ENCODE measurements around the gene WRAP73.
A peak's percentile ranks its signal among the peaks of the same experiment; 100 is the strongest.

The WRAP73 gene

DNA sequence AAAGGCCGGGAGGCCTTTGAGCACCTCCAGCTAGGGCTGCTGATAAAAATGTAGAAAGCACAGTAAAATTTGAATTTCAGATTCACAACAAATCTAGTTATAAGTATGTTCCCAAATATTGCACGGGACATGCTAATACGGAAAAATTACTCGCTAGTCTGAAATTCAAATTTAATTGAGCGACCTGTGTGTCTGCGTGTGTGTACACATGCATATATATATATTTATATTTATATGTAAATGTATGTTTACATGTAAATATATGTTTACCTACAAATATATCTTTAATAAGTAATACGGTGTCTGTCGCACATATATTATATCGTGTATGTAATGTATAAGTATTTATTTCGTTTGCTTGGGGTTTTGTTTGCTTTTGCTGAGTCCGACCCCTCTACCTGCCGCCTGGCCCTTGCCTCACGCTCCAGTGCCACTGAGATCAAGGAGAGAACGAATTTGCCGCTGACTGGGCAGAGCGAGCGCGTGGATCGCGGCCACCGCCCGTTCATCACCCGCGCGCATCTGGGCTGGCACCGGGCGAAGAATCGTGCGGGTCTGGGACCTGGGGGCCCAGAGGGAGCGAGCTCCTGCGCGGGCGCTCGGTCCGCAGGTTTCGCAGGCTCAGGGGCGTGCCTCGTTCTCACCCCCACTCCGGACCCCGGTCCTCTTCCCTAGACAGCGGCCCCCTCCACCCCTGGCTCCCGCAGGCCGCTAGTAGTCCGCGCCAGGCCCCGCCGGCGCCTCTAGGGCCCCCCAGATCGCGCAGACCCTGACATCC lies 534 bp upstream of the WRAP73 start:
- peak overlapping the region; percentile 71 for H3K27ac Mint-ChIP-seq
- ATAC-seq = no peak

DNA sequence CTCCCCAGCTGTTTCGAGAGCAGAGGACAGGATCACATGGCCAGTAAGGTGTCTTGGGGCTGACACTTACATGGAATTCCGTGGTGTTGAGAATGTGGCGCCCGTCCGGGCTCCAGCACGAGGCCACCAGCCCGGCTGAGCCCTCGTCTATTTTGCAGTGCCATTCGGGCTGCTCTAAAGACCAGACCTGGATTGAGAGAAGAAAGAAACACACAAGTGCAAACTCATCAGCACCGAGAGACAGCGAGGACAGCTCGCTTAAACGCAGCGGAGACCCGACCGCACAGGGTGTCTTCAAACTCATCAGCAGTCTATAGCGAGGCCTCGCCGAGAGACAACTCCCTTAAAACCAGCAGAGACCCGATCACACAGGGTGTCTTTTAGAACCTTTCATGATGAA lies 3.3 kb downstream of the WRAP73 start:
- Mint-ChIP-seq H3K36me3 (peaks cover 24% of the 10 kb centered on the region), H3K27ac (no peak overlapping the region)

More for the DNA sequence above, 534 bp upstream of the WRAP73 start:
- Mint-ChIP-seq H3K4me3 (peak overlapping the region; percentile 79), H3K27me3 (peaks cover 34% of the 10 kb centered on the region), H3K9me3 (no peaks in the 10 kb centered on the region), H3K36me3 (peaks cover 8% of the 10 kb centered on the region), H3K4me1 (peaks cover 41% of the 10 kb centered on the region)

DNA sequence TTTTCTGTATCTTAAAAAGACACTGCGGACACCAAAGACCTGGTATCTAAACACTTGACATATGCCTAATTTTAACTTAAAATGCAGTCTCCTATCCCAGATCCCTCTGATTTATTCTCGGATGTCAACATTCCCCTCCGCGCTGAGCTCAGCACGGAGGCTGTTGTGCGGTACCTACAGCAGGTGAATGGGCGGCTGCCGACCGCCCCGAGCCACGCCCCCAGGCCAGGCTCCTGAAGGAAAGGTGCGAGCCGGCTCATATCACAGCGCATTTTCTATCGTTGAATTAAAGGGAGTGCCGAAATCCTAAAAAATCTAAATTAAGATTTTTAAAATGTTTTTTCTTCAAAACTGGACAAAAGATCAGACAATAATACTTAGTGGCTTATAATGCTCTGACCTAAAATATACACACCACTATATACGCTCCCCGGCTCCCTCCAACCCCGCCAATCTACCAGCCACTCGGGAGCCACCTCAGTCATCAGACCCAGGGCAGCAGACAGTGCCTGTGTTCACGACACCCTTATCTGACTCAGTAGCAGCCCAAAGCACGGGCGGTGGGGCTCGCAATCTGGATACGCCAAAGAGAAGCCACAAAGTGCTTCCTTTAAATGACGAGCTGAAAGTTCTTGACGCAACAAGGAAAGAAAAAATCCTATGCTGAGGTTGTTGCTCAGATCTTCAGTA lies 4.1 kb downstream of the WRAP73 start:
- Mint-ChIP-seq H3K4me3 (no peak overlapping the region), H3K27me3 (peaks cover 1% of the 10 kb centered on the region), H3K36me3 (peaks cover 31% of the 10 kb centered on the region), H3K4me1 (peaks cover 25% of the 10 kb centered on the region), H3K9me3 (no peaks in the 10 kb centered on the region), H3K27ac (no peak overlapping the region)
- no peak for ATAC-seq

More for the DNA sequence above, 3.3 kb downstream of the WRAP73 start:
- Mint-ChIP-seq H3K4me1 (peaks cover 33% of the 10 kb centered on the region), H3K27me3 (peaks cover 9% of the 10 kb centered on the region), H3K4me3 (no peak overlapping the region), H3K9me3 (no peaks in the 10 kb centered on the region)
- ATAC-seq = no peak

- Mint-ChIP-seq H3K4me3 (no peak overlapping the region), H3K9me3 (no peaks in the 10 kb centered on the region), H3K36me3 (peaks cover 32% of the 10 kb centered on the region), H3K27ac (no peak overlapping the region), H3K27me3 (no peaks in the 10 kb centered on the region), H3K4me1 (peaks cover 19% of the 10 kb centered on the region)
- ATAC-seq = no peak
These were observed 4.7 kb downstream of the WRAP73 start for GRCh38 chr1:3645247-3645646.

DNA sequence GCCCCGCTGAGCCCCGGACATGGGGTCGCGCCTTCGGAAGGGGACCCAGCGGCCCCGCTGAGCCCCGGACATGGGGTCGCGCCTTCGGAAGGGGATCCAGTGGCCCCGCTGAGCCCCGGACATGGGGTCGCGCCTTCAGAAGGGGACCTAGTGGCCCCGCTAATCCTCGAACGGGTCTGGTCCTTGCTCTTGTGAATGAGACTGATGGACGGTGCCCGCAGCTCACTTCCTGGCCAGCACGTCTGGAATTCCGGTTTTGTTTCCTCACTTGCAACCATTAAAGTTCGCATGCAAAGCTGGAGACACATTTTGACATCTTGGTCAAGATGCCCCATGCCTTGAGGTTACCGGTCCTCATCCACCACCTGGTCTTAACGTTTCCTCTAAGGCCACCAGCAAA lies 5.6 kb downstream of the WRAP73 start:
- no peak for ATAC-seq
- Mint-ChIP-seq H3K4me1 (peaks cover 13% of the 10 kb centered on the region), H3K9me3 (no peaks in the 10 kb centered on the region), H3K27me3 (no peaks in the 10 kb centered on the region), H3K4me3 (no peak overlapping the region), H3K27ac (no peak overlapping the region), H3K36me3 (peaks cover 32% of the 10 kb centered on the region)

DNA sequence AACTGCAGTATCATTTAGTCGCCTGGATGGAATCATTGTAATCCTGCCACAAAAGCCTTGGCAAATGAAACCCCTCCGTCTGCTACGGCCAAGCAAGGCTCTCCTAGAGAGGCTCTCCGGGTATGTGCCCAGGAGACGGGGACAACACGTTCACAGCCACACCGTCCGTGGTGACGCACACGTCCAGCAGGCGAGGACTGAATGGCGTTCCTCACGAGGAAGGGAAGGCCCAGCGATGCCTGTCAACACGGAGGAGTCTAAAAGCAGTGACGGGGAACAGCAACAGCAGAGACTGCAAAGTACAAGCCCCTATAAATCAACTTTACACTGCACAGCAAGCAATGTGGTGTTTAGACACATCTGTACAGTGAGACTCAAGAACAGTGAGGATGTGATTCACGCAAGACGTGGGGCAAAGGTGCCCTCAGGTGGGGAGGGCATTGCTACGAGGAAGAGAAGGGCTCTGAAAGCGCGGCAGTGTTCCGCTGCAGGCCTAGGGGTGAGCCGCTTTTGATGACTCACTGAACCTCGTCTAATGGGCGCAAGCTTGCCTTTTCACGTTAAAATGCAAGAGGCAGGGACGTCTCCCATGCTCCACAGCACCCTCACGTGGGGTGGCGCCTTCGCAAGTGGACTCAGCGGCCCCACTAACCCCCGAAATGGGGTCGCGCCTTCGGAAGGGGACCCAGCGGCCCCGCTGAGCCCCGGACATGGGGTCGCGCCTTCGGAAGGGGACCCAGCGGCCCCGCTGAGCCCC lies 6.8 kb downstream of the WRAP73 start:
- Mint-ChIP-seq H3K36me3 (peaks cover 38% of the 10 kb centered on the region), H3K27me3 (no peaks in the 10 kb centered on the region), H3K4me3 (no peak overlapping the region), H3K9me3 (no peaks in the 10 kb centered on the region), H3K4me1 (peaks cover 4% of the 10 kb centered on the region), H3K27ac (no peak overlapping the region)
- no peak for ATAC-seq

- no peaks in the 10 kb centered on the region for H3K27me3 Mint-ChIP-seq
- H3K9me3 Mint-ChIP-seq = no peaks in the 10 kb centered on the region
- peaks cover 48% of the 10 kb centered on the region for H3K36me3 Mint-ChIP-seq
- no peak overlapping the region for H3K4me3 Mint-ChIP-seq
- no peak for ATAC-seq
- H3K4me1 Mint-ChIP-seq = no peaks in the 10 kb centered on the region
- no peak overlapping the region for H3K27ac Mint-ChIP-seq
These were observed 8.1 kb downstream of the WRAP73 start for GRCh38 chr1:3641816-3642215.

- no peak for ATAC-seq
- Mint-ChIP-seq H3K27me3 (no peaks in the 10 kb centered on the region), H3K9me3 (no peaks in the 10 kb centered on the region), H3K36me3 (peaks cover 53% of the 10 kb centered on the region), H3K27ac (no peak overlapping the region), H3K4me3 (no peak overlapping the region), H3K4me1 (no peaks in the 10 kb centered on the region)
These were observed 8.7 kb downstream of the WRAP73 start for GRCh38 chr1:3641046-3641760.

GRCh38 chr1:3640121-3640837 lies 9.6 kb downstream of the WRAP73 start:
- Mint-ChIP-seq H3K4me3 (no peak overlapping the region), H3K36me3 (peaks cover 54% of the 10 kb centered on the region), H3K9me3 (no peaks in the 10 kb centered on the region), H3K27me3 (no peaks in the 10 kb centered on the region), H3K4me1 (no peaks in the 10 kb centered on the region), H3K27ac (no peak overlapping the region)
- no peak for ATAC-seq

GRCh38 chr1:3639397-3639911 lies 10.4 kb downstream of the WRAP73 start:
- Mint-ChIP-seq H3K9me3 (no peaks in the 10 kb centered on the region), H3K36me3 (peaks cover 62% of the 10 kb centered on the region), H3K4me3 (no peak overlapping the region), H3K27me3 (no peaks in the 10 kb centered on the region), H3K4me1 (no peaks in the 10 kb centered on the region), H3K27ac (no peak overlapping the region)
- ATAC-seq = no peak

DNA sequence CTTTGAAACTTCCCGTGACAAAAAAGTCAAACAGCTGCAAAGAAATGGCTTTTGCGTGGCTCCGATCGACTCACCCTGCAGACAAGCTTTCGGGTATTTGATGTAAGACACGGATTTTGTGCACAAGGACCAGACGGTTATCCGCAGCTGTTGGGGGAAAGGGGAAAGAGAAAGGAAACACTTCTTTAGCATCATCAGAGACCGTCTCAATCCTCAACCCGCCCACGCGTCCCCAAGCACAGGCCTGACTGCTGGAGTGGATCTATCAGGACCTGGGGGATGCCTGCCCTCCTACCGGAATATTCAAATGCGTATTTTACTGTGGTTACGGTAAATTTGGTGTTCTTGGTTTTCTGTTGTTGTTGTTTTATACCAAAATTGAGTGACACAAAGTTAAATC lies 11.2 kb downstream of the WRAP73 start:
- Mint-ChIP-seq H3K4me3 (no peak overlapping the region), H3K27me3 (no peaks in the 10 kb centered on the region), H3K36me3 (peaks cover 67% of the 10 kb centered on the region), H3K4me1 (no peaks in the 10 kb centered on the region), H3K9me3 (no peaks in the 10 kb centered on the region), H3K27ac (peak overlapping the region; percentile 10)
- no peak for ATAC-seq

DNA sequence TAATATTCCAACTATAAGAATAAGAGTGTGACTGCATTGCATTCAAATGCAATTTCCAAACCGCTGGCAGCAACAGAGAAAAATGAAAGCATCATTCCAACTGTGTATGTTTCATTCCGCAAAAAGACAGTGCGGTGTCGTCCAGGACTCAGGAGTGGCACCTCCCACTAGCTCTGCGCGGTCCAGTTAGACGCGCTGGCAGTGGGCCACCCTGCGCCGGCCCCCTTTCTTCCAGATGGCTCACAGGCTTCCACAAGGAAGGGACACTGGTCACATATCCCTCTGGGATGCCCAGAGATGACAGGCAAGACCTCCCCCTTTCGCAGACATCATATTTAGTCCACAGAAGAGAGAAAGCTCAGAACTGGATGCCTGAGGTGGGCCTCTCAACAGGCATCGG lies 11.9 kb downstream of the WRAP73 start:
- ATAC-seq = no peak
- no peak overlapping the region for H3K27ac Mint-ChIP-seq
- H3K4me3 Mint-ChIP-seq = no peak overlapping the region
- no peaks in the 10 kb centered on the region for H3K27me3 Mint-ChIP-seq
- H3K36me3 Mint-ChIP-seq = peaks cover 71% of the 10 kb centered on the region
- no peaks in the 10 kb centered on the region for H3K9me3 Mint-ChIP-seq
- H3K4me1 Mint-ChIP-seq = no peaks in the 10 kb centered on the region

DNA sequence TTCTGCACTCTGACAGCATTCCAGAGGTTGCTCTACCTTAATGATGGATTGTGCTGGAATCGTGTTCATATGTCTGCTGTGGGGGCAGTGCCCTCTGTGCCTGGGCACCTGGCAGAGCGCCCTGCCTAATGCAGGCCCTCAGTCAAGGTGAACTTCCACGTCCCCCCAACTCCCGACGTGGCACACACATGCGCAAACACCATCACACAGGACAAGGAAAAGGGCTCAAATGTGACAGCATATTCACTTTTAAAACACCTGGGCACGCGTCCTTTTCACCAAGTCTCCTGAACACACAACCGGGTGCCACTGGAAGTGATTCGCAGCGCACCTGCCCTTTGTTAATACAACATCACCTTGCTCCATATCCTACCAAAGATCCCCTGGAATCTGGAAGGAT lies 13.4 kb downstream of the WRAP73 start:
- Mint-ChIP-seq H3K4me1 (no peaks in the 10 kb centered on the region), H3K4me3 (no peak overlapping the region), H3K36me3 (peaks cover 62% of the 10 kb centered on the region), H3K27ac (peak overlapping the region; percentile 48), H3K27me3 (no peaks in the 10 kb centered on the region), H3K9me3 (no peaks in the 10 kb centered on the region)
- ATAC-seq = no peak

- Mint-ChIP-seq H3K27ac (peak overlapping the region; percentile 48), H3K9me3 (no peaks in the 10 kb centered on the region), H3K36me3 (peaks cover 57% of the 10 kb centered on the region), H3K4me1 (no peaks in the 10 kb centered on the region), H3K4me3 (no peak overlapping the region), H3K27me3 (no peaks in the 10 kb centered on the region)
- ATAC-seq = no peak
These were observed 13.8 kb downstream of the WRAP73 start for GRCh38 chr1:3636080-3636479.

All from stimulated activated memory B cell treated with anti-CD40 and anti-IgM and Interleukin-4, amounts not matched to agents 10 μg/mL and 1 μg/mL and 100 μg/mL, for 72 hours (primary cell).